GM12873 (cell line): ENCODE measurements around the gene MYMK.

ENCODE experiments used
- CTCF ChIP-seq: IDR thresholded peaks from 2 replicates; pipeline ENCODE4 v1.5.1; 2012; ENCODE audit warnings: low read depth, mild to moderate bottlenecking, moderate library complexity, low read length, control low read depth; ENCODE audit not compliant: insufficient read depth; ENCODE audit errors: missing control alignments

Gene MYMK

DNA sequence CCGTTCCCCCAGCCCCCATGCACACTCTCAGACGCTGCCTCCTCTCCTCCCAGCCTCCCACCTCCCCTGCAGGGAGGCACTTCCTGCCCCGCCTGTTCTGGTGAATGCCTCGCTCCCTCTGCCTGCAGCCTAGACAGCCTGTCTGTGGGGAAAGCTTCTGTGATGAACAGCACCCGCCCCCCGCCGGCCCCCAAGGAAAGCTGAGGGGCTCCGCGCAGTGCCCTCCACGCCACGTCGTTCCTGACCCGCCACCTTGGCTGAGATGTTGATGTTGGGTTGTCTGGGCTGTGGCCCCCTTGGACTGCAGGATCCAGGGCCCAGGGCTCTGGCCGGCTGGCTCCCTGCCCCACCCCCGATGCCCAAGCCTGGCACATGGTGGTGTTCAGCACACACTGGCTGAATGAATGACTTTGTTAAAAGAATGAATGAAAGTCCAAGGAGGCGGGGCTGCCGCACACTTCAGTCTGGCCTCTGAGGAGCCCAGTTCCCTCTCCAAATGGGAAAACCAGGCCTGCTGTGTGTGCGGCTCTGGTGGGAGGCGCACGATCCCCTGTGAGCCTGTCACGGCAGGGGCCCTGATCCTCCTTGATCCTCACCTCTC lies 2.1 kb upstream of the MYMK start:
- TF ChIP-seq CTCF, result no peak

DNA sequence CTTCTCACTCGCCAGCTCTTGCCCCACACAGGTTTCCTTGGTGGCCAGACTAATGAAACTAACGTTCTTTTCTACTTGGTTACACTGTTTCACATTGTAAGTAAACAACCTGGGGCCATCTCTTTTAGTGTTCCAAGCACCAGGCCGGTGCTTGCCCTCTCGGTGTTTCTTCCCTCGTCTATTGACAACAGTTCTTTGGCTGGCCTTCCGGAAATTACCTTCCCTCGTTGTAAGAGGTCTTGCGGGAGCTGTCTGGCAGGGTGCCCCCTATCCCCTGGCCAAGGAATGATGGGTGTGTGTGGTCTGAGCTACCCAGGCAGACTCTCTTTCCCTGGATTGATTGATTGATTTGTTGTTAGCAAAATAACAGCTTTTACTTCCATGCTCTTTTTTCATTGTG lies 918 bp upstream of the MYMK start:
- TF ChIP-seq CTCF, result no peak

GRCh38 chr9:133524146-133524545 lies 613 bp downstream of the MYMK start:
- no peak for TF ChIP-seq CTCF

- TF ChIP-seq CTCF, result no peak
These were observed 1.7 kb downstream of the MYMK start for GRCh38 chr9:133523106-133523505.

DNA sequence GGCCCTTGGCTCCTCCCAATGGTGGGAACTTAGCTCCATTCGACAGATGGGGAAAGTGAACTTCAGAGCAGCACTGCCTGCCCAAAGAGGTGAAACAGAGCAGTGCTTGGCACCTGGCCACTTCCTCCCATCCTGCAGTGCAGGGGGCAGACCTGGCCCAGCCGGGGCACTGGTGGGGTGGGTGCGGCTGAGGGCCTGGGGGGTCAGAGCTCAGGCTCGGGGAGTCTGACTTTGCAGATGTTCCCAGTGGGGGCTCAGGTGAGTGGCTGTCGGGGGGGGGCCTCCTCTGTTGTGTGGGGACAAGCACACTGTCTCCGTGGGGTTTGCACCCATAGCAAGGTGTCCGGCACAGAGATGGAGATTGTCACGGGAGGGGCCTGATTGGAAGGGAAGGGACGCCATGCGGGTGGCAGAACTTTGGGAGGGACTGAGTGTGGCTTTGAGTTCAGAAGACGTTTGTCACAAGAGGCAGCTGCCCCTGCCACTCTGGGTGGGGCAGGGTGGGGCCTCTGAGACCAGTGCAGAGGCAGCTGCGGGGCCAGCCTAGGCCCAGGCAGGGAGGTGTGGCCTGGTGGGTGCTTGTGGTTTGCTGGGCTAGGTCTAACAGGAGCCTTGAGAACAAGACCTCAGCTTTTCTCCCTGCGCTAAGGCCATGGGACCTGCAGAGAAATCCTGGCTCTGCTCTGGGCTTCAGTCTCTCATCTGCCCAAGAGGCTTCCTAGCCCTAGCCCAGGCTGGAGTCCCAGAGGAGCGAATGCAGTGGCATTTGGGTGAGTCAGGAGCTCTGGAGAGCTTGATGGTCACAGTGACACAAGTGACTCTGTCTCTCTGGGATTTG lies 2.5 kb downstream of the MYMK start:
- TF ChIP-seq CTCF, result no peak

DNA sequence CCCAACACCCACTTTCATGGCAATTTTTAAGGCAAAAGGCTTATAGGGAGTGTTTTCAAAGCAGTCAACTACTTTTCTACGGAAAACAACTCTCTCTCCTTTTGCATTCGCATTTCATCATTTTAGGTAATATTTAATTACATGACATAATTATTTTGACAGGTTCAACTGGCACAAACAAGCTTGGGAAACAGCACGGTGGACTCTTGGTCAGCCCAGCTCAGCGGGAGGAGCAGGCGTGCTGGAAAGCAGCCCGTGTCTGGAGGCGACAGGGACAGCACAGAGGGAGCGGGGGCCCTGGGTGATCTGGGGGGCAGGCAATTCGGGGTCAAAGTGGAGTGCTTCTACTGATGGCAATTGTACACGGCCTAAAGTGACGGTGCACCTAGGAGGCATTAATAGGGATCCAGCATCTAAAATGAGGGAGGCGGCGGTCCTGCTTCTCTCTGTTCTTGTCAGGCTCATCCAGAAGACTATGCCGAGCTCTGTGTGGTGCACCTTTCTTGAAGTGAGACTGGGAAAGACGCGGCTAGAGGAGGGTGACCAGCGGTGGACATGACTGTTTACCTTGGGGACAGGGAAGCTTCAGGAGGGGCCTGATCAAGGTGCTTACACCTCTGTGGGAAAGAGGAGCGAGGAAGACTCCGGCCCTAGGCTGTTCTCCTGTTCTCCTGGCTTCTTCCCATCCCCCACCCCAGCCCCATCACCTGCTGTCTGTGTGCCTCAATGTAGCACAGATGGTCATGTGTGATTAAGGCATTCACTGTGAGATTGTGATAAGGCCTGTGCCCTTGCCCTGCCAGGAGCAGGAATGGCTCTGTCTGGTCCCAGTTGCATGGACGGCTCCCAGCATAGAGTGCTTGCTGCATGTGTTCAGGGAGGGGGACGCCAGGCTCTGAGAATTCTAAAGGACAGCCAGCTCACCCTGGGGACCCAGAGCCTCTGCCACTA lies 3.4 kb downstream of the MYMK start:
- no peak for TF ChIP-seq CTCF

GRCh38 chr9:133520121-133520835 lies 4.5 kb downstream of the MYMK start:
- TF ChIP-seq CTCF, result no peak
